ENCODE results near the gene PTPRM.

- TF ChIP-seq ZC3H10 (CRISPR knock-in tag; IDR thresholded peaks at IDR 0.05) = no peak
- no peak for TF ChIP-seq CREB5 (CRISPR knock-in tag; IDR thresholded peaks at IDR 0.05; ENCODE audit: low read depth)
- no peak for TF ChIP-seq CSRNP3 (CRISPR knock-in tag; IDR thresholded peaks at IDR 0.05)
Measured at GRCh38 chr18:7898181-7898580, 331.1 kb downstream of the PTPRM start.

Measured in SK-N-SH treated with all-trans-retinoic acid at 6 μM for 48 hours (cell line).